Skeletal muscle tissue (tissue), 4 donors: ENCODE data around the gene CDYL2. TPM values are rescaled to one million over a fixed set of nuclear protein-coding genes. Genes with fewer than 3 reads are reported as not detected.

Experiments used
- H3K27ac ChIP-seq: one replicate; pipeline ENCODE4 v1.7.0; 2013; ENCODE audit warnings: mild to moderate bottlenecking, low read depth, low read length, inconsistent platforms
- H3K27me3 ChIP-seq, 3 donors: one replicate each; pipeline ENCODE4 v1.7.0; 2013; ENCODE audit warnings: low read length in 3 of 3; ENCODE audit not compliant: control insufficient read depth in 3 of 3, insufficient read depth in 3 of 3
- H3K36me3 ChIP-seq, 3 donors: one replicate each; pipeline ENCODE4 v1.7.0; 2013; ENCODE audit warnings: low read length in 3 of 3; ENCODE audit not compliant: control insufficient read depth in 3 of 3, insufficient read depth in 3 of 3
- H3K4me1 ChIP-seq, 3 donors: one replicate each; pipeline ENCODE4 v1.7.0; 2013; ENCODE audit warnings: low read length in 3 of 3, mild to moderate bottlenecking in 3 of 3; ENCODE audit not compliant: control insufficient read depth in 3 of 3, insufficient read depth in 3 of 3
- H3K4me3 ChIP-seq, 3 donors: one replicate each; pipeline ENCODE4 v1.7.0; 2013; ENCODE audit warnings: low read length in 3 of 3
- H3K9ac ChIP-seq, 3 donors: one replicate each; pipeline ENCODE4 v1.7.0; 2013; ENCODE audit warnings: low read length in 3 of 3, mild to moderate bottlenecking in 3 of 3, moderate library complexity in 2 of 3, low read depth in 1 of 3
- H3K9me3 ChIP-seq, 3 donors: one replicate each; pipeline ENCODE4 v1.7.0; 2013; ENCODE audit warnings: low read length in 3 of 3; ENCODE audit not compliant: control insufficient read depth in 3 of 3
- total RNA-seq: library from RNA; depleted of rRNA; stranded (reverse); fragments of >200 nt; gene quantifications from one replicate; pipeline ENCODE4 v1.2.3, GENCODE V29; 2014
- donor health status: Osteomylitis.

The CDYL2 gene, protein sequence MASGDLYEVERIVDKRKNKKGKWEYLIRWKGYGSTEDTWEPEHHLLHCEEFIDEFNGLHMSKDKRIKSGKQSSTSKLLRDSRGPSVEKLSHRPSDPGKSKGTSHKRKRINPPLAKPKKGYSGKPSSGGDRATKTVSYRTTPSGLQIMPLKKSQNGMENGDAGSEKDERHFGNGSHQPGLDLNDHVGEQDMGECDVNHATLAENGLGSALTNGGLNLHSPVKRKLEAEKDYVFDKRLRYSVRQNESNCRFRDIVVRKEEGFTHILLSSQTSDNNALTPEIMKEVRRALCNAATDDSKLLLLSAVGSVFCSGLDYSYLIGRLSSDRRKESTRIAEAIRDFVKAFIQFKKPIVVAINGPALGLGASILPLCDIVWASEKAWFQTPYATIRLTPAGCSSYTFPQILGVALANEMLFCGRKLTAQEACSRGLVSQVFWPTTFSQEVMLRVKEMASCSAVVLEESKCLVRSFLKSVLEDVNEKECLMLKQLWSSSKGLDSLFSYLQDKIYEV
- 1.6 TPM for total RNA-seq

DNA sequence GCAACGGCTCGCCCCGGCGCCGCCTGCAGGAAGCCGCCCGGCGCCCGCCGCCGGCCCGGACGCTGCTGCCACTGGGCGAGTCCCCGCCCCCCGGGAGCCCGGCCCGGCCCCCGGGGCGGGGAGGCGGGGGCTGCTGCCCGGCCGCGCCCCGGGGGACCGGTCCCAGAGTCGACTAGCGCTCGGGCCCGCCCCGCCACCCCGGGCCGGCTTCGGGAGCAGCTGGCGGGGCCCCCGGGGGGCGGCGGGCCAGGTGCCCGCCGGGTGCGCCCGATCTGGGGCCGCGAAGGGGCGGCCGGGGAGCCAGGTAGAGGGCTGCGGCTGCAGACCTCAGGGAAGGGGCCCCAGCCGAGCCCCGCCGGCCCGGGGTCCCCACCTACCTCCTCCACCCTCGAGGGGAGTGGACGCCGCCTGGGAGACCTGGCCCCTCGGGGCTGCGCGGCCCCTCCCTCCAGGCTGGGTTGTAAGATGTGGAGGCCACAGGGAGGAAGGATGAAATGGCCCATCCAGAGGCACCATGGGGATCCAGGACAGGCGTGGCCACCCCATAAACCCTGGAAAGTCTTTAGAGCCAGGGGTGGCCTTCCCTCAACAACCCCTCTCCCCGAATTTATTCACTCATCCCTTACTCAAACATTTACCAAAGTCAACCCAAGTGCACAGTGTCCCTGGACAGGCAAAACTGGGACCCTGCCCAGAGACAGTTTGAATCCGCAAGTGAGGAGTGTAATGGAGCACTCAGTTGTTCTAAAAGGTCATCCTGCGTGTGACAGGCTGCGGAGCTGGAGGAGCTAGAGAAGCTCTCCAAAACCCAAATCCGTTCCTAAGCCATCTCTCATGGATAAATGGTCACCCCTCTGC, at the start of gene CDYL2:
Gene CDYL2 (minus strand): TSS at position 73 of the 858 bp plus-strand sequence. CDS start 425 bp downstream, outside the sequence.
- H3K36me3 ChIP-seq = no peaks in the 10 kb centered on the region
- no peaks in the 10 kb centered on the region for H3K4me1 ChIP-seq
- peak within 1 kb of the TSS; percentile 59 to 83 (median 72) for H3K4me3 ChIP-seq
- H3K9me3 ChIP-seq = no peaks in the 10 kb centered on the region
- peaks cover 0 to 13% (median 13%) of the 10 kb centered on the region in 3 donors for H3K27me3 ChIP-seq
- no peak within 1 kb of the TSS for H3K27ac ChIP-seq
- peak within 1 kb of the TSS in 1 of 3 donors; percentile 33 for H3K9ac ChIP-seq

DNA sequence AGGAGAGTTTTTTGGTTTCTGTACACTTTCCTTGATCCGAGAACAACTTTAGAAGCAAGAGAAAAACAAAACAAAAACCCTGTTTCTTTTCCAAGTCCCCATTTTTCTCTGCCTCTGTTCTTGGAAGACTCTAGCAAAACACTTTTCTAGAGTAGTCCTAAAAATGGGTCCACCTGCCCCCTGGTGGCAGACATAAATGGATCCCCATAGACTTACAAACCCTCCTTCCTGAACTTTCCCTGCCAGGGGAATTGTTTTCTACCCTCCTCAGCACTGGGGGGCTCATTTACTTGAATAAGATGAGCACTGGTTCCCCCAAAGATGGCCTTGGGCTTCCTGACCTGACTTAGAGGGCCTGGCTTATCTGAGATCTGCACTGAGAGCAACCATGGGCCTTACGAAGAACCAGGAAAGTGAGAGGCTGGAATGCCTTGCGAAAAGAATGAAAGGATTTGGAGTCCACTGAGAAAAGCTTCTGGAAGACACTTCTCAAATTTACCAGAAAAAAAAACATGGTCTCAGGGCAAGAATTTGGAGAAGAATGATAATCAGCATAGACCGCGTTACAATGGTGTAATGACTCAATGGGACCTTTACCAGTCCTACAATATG, 48.0 kb upstream of the CDYL2 start:
- no peaks in the 10 kb centered on the region for H3K9me3 ChIP-seq
- H3K27me3 ChIP-seq = no peaks in the 10 kb centered on the region
- no peaks in the 10 kb centered on the region for H3K4me1 ChIP-seq
- no peak overlapping the region for H3K9ac ChIP-seq
- H3K4me3 ChIP-seq = no peak overlapping the region
- H3K27ac ChIP-seq = no peak overlapping the region
- H3K36me3 ChIP-seq = no peaks in the 10 kb centered on the region

DNA sequence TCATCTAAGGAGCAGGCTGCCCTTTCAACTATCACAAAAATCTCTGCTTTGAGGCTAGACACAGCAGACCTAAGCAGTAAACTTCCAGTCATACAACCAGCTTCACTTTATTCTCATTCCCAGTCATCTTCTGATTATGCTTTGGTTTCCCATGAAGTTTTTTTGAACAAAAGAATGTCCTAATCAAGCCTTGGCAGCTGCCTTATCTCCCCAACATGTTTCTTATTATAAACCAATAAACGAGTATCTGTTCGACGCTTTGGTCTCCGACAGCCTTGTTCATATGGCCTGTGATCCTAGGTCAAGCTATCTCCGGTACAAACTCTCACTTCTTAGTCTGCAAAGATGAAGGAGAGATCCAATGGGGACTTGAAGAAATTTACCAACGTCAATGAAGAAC, 47.4 kb upstream of the CDYL2 start:
- no peak overlapping the region for H3K9ac ChIP-seq
- H3K27me3 ChIP-seq = no peaks in the 10 kb centered on the region
- no peaks in the 10 kb centered on the region for H3K4me1 ChIP-seq
- no peak overlapping the region for H3K27ac ChIP-seq
- no peak overlapping the region for H3K4me3 ChIP-seq
- no peaks in the 10 kb centered on the region for H3K9me3 ChIP-seq
- no peaks in the 10 kb centered on the region for H3K36me3 ChIP-seq

DNA sequence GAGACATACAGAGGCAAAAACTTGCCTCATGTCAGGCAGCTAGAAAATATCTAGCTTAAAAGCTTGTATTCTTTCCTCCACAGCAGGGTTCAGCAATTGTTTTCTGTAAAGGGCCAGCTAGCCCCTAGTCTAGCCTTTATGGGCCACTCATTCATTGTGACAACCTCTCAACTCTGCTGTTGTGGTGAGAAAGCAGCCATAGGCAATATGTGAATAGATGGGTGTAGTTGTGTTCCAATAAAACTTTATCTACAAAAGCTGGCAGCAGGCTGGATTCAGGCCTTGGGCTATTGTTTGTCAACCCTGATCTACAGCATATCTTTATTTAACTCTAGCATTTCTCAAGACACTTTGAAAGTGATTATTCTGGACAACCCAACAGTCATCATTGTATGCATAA, 46.4 kb upstream of the CDYL2 start:
- Histone ChIP-seq H3K27ac (no peak overlapping the region), H3K4me3 (no peak overlapping the region), H3K36me3 (no peaks in the 10 kb centered on the region), H3K4me1 (no peaks in the 10 kb centered on the region), H3K27me3 (no peaks in the 10 kb centered on the region), H3K9me3 (no peaks in the 10 kb centered on the region), H3K9ac (no peak overlapping the region)

DNA sequence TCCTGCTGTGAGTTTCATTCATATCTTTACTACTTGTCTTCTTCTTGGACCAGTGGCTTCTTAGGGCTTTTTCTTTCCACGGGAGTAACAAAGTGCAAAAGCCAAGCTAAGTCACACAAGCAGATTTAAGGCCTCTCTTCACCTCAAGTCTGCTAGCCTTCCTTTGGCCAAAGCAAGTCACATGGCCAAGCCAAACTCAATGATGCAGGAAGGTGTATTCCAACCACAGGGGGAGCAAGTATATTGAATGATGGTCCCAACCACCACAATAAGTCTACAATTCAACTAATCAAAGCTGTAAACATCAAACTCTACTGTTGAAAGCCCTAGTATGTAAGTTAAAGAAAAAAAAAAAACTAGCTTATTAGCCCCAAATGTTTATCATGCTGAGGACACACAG, 44.5 kb upstream of the CDYL2 start:
- no peaks in the 10 kb centered on the region for H3K36me3 ChIP-seq
- H3K27me3 ChIP-seq = no peaks in the 10 kb centered on the region
- no peak overlapping the region for H3K4me3 ChIP-seq
- H3K9me3 ChIP-seq = no peaks in the 10 kb centered on the region
- H3K9ac ChIP-seq = no peak overlapping the region
- no peaks in the 10 kb centered on the region for H3K4me1 ChIP-seq
- H3K27ac ChIP-seq = no peak overlapping the region

DNA sequence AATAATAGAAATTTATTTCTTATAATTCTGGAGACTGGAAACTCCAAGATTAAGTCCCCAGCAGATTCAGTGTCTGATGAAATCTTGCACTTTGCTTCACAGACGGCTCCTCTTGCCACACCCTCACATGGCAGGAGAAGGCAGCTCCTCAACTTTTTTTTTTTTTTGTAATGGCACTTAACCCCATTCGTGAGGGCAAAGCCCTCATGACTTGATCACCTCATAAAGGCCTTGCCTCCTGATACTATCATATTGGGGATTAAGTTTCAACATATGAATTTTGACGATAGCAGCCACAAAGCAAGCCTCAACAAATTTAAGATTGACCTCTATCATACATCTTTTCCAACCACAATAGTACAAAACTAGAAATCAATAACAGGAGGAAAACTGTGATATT, 42.3 kb upstream of the CDYL2 start:
- H3K27ac ChIP-seq = no peak overlapping the region

DNA sequence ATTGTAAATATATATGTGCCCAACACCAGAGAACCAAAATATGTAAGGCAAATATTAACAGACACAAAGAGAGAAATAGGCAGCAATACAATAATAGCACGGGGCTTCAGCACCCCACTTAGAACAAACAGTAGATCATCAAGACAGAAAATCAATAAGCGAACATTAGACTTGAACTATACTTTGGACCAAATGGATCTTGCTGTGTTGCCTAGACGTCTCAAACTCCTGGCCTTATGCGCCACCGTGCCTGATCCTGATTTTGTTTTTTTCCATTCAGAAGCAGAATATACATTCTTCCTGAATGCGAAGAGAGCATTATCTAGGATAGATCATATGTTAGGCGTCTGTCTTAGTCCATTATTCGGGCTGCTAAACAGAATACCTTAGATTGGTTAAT, 41.9 kb upstream of the CDYL2 start:
- H3K9ac ChIP-seq = no peak overlapping the region
- no peaks in the 10 kb centered on the region for H3K36me3 ChIP-seq
- no peaks in the 10 kb centered on the region for H3K4me1 ChIP-seq
- no peaks in the 10 kb centered on the region for H3K27me3 ChIP-seq
- no peak overlapping the region for H3K4me3 ChIP-seq
- no peak overlapping the region for H3K27ac ChIP-seq
- peaks cover 0 to 5% (median 3%) of the 10 kb centered on the region in 3 donors for H3K9me3 ChIP-seq

More for the DNA sequence above, 42.3 kb upstream of the CDYL2 start:
- Histone ChIP-seq H3K27me3 (no peaks in the 10 kb centered on the region), H3K9ac (no peak overlapping the region), H3K36me3 (no peaks in the 10 kb centered on the region), H3K4me3 (no peak overlapping the region), H3K9me3 (peaks cover 0 to 5% (median 1%) of the 10 kb centered on the region in 3 donors), H3K4me1 (no peaks in the 10 kb centered on the region)

DNA sequence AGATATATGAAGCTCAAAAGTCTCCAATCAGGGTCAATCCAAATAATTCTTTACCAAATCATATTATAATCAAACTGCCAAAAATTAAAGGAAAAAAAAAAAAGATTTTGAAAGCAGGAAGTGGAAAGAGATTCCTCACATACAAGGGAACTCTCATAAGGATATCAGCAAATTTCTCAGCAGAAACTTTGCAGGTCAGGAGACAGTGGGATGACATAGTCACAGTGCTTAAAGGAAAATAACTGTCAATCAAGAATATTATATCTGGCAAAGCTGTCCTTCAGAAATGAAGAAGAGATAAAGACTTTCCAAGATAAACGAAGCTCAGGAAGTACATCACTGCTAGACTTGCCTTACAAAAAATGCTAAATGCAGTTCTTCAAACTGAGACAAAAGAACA, 40.0 kb upstream of the CDYL2 start:
- Histone ChIP-seq H3K27ac (no peak overlapping the region), H3K4me3 (no peak overlapping the region), H3K9ac (no peak overlapping the region), H3K36me3 (no peaks in the 10 kb centered on the region), H3K27me3 (no peaks in the 10 kb centered on the region), H3K4me1 (no peaks in the 10 kb centered on the region), H3K9me3 (peaks cover 0 to 5% (median 3%) of the 10 kb centered on the region in 3 donors)

DNA sequence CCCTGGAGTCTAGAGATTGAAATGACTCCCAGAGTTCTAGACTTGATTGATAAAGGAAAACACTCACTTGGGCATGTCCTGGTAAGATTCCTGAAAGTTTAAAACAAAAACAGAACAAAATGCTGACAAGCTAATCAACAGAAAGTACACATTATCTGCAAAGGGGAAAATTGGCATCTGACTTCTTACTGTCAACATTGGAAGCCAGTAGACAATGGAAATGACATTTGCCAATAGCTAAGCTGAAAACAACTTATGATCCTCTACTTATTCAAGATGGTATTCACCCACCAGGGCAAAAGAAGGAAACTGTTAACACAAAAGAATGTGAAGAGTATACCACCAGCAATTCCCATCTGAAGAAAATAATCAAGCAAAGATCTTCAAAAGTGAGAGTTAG, 36.8 kb upstream of the CDYL2 start:
- Histone ChIP-seq H3K27ac (no peak overlapping the region), H3K9ac (no peak overlapping the region), H3K9me3 (peaks cover 0 to 5% (median 3%) of the 10 kb centered on the region in 3 donors), H3K4me1 (no peaks in the 10 kb centered on the region), H3K36me3 (no peaks in the 10 kb centered on the region), H3K4me3 (no peak overlapping the region), H3K27me3 (no peaks in the 10 kb centered on the region)
